Activated CD4-positive, alpha-beta T cell treated with anti-CD3 and anti-CD28 coated beads, Interleukin-2, Interleukin-4, amounts not matched to agents 100 ng/mL and 50 ng/mL, durations not matched to agents 16 hours and 8 hours (primary cell): ENCODE data around the gene UQCRQ.
"Not testable (repeated sequence)": the region's sequence is repeated elsewhere in the genome, so short reads cannot be mapped to it uniquely, and the experiment has no call there.

Source experiments
- DNase-seq: peaks from one replicate; pipeline ENCODE4 v3.0.0-alpha.2; 2020; ENCODE audit warnings: low spot score

UQCRQ gene

GRCh38 chr5:132834057-132834456, 32.4 kb upstream of the UQCRQ start:
- no peak for DNase-seq

GRCh38 chr5:132836852-132837251, 29.6 kb upstream of the UQCRQ start:
- no peak for DNase-seq

GRCh38 chr5:132837868-132838267, 28.6 kb upstream of the UQCRQ start:
- no peak for DNase-seq

- no peak for DNase-seq
These were observed 27.7 kb upstream of the UQCRQ start for GRCh38 chr5:132838516-132839282.

- no peak for DNase-seq
These were observed 26.8 kb upstream of the UQCRQ start for GRCh38 chr5:132839426-132840301.

- no peak for DNase-seq
These were observed 26.1 kb upstream of the UQCRQ start for GRCh38 chr5:132840313-132840712.

GRCh38 chr5:132840896-132841295, 25.5 kb upstream of the UQCRQ start:
- no peak for DNase-seq

GRCh38 chr5:132841305-132841704, 25.1 kb upstream of the UQCRQ start:
- DNase-seq: no peak

GRCh38 chr5:132848270-132848669, 18.2 kb upstream of the UQCRQ start:
- DNase-seq: no peak

- DNase-seq: no peak
These were observed 17.1 kb upstream of the UQCRQ start for GRCh38 chr5:132849347-132849746.

GRCh38 chr5:132850066-132850465, 16.4 kb upstream of the UQCRQ start:
- no peak for DNase-seq

GRCh38 chr5:132853323-132853722, 13.1 kb upstream of the UQCRQ start:
- DNase-seq: no peak

- no peak for DNase-seq
These were observed 12.7 kb upstream of the UQCRQ start for GRCh38 chr5:132853790-132854189.

- DNase-seq: no peak
These were observed 12.1 kb upstream of the UQCRQ start for GRCh38 chr5:132854301-132854700.

- DNase-seq: not testable (repeated sequence)
These were observed 11.4 kb upstream of the UQCRQ start for GRCh38 chr5:132854992-132855391.

- no peak for DNase-seq
These were observed 10.4 kb upstream of the UQCRQ start for GRCh38 chr5:132856011-132856410.

GRCh38 chr5:132859889-132860437, 6.5 kb upstream of the UQCRQ start:
- DNase-seq: no peak

GRCh38 chr5:132860742-132861141, 5.7 kb upstream of the UQCRQ start:
- no peak for DNase-seq

- DNase-seq: no peak
These were observed 637 bp upstream of the UQCRQ start for GRCh38 chr5:132865668-132866341.

GRCh38 chr5:132867046-132867451, 607 bp downstream of the UQCRQ start:
- no peak for DNase-seq

GRCh38 chr5:132868754-132869153, 2.3 kb downstream of the UQCRQ start:
- DNase-seq: no peak

- DNase-seq: no peak
These were observed 4.4 kb downstream of the UQCRQ start for GRCh38 chr5:132870801-132871200.
